Loucy (cell line): Measurements from ENCODE around the gene NHLH1.
A peak's percentile ranks its signal among the peaks of the same experiment; 100 is the strongest.

Source experiments
- H2AFZ ChIP-seq: fragments of 200-600 bp; sonication (generic); 2 replicates; pipeline ENCODE4 v1.6.0; 2016; ENCODE audit warnings: antibody characterized with exemption, mild to moderate bottlenecking, low read length, moderate library complexity
- H3F3A ChIP-seq: fragments of 200-600 bp; 2 replicates; pipeline ENCODE4 v1.6.0; 2016; ENCODE audit warnings: antibody characterized with exemption, low read depth, mild to moderate bottlenecking
- H3K27me3 ChIP-seq: fragments of 200-600 bp; sonication (generic); 2 replicates; pipeline ENCODE4 v1.6.1; 2014; ENCODE audit warnings: low read length, mild to moderate bottlenecking; ENCODE audit not compliant: insufficient read depth, poor library complexity, severe bottlenecking
- H3K36me3 ChIP-seq: fragments of 200-600 bp; sonication (generic); 2 replicates; pipeline ENCODE4 v1.6.1; 2016; ENCODE audit warnings: low read length; ENCODE audit not compliant: insufficient read depth
- H3K4me1 ChIP-seq: fragments of 200-600 bp; sonication (generic); 2 replicates; pipeline ENCODE4 v1.5.1; 2014; ENCODE audit warnings: low read length, mild to moderate bottlenecking; ENCODE audit not compliant: insufficient read depth, poor library complexity, severe bottlenecking
- H3K4me2 ChIP-seq: fragments of 200-600 bp; sonication (generic); 2 replicates; pipeline ENCODE4 v1.6.0; 2014; ENCODE audit warnings: antibody characterized with exemption, low read length, low read depth, mild to moderate bottlenecking; ENCODE audit not compliant: poor library complexity, severe bottlenecking
- H3K4me3 ChIP-seq: fragments of 200-600 bp; sonication (generic); 2 replicates; pipeline ENCODE4 v1.5.1; 2014; ENCODE audit warnings: low read length, mild to moderate bottlenecking, mixed read lengths; ENCODE audit not compliant: poor library complexity, severe bottlenecking
- H3K79me2 ChIP-seq: fragments of 200-600 bp; sonication (generic); 2 replicates; pipeline ENCODE4 v1.6.1; 2014; ENCODE audit warnings: low read length; ENCODE audit not compliant: insufficient read depth
- H3K9ac ChIP-seq: fragments of 200-600 bp; sonication (generic); 2 replicates; pipeline ENCODE4 v1.6.0; 2014; ENCODE audit warnings: mild to moderate bottlenecking, low read depth, low read length, moderate library complexity; ENCODE audit not compliant: poor library complexity, severe bottlenecking
- H3K9me2 ChIP-seq: fragments of 200-600 bp; sonication (generic); replicated peaks from 2 replicates; pipeline ENCODE4 v1.6.1; 2016; ENCODE audit warnings: low read depth, low read length, mixed read lengths
- H3K9me3 ChIP-seq: fragments of 200-600 bp; sonication (generic); 2 replicates; pipeline ENCODE4 v1.6.1; 2014; ENCODE audit warnings: mild to moderate bottlenecking, antibody characterized with exemption, low read length, low read depth; ENCODE audit not compliant: insufficient read depth
- H4K20me1 ChIP-seq: fragments of 200-600 bp; sonication (generic); 2 replicates; pipeline ENCODE4 v1.6.0; 2014; ENCODE audit warnings: antibody characterized with exemption, low read length, mild to moderate bottlenecking; ENCODE audit not compliant: insufficient read depth, poor library complexity, severe bottlenecking
- EZH2phosphoT487 ChIP-seq: fragments of 200-600 bp; IDR thresholded peaks from 2 replicates; pipeline ENCODE4 v1.6.1; 2018; ENCODE audit warnings: antibody characterized with exemption, mild to moderate bottlenecking, moderate library complexity, borderline replicate concordance
- TF ChIP-seq, protein P1 (sequence below): fragments of 200-600 bp; sonication (generic); conservative IDR thresholded peaks from 2 replicates; pipeline ENCODE4 v1.5.1; 2014; ENCODE audit warnings: mild to moderate bottlenecking, antibody characterized with exemption, low read length

The NHLH1 gene

DNA sequence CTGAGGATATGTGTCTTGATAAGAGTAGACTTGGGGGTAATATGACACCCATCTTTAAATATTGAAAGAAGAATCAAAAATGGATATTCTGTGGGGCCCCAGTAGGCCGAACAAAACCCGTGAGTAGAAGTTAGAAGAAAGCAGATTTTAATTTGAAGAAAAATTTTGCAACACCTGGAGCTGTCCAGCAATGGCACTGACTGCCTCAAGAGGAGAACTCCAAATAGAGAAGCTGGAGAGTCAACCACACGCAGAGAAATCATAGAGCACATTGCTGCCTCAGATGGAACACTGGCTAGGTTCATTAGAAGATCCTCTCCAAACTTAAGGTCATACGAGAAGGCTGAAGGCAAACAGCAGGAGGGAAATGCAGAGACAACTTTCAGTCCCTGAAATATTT lies 6.8 kb downstream of the NHLH1 start:
- Histone ChIP-seq H3K4me1 (no peaks in the 10 kb centered on the region), H3K9me3 (no peaks in the 10 kb centered on the region), H3K36me3 (no peaks in the 10 kb centered on the region), H3K27me3 (no peaks in the 10 kb centered on the region), H3K9me2 (no peaks in the 10 kb centered on the region), H3K4me2 (no peak overlapping the region), H3K9ac (no peak overlapping the region), H3K79me2 (no peaks in the 10 kb centered on the region), H3K4me3 (no peak overlapping the region), H3F3A (no peaks in the 10 kb centered on the region), H2AFZ (no peak overlapping the region), H4K20me1 (no peaks in the 10 kb centered on the region)
- TF ChIP-seq, protein P1, sequence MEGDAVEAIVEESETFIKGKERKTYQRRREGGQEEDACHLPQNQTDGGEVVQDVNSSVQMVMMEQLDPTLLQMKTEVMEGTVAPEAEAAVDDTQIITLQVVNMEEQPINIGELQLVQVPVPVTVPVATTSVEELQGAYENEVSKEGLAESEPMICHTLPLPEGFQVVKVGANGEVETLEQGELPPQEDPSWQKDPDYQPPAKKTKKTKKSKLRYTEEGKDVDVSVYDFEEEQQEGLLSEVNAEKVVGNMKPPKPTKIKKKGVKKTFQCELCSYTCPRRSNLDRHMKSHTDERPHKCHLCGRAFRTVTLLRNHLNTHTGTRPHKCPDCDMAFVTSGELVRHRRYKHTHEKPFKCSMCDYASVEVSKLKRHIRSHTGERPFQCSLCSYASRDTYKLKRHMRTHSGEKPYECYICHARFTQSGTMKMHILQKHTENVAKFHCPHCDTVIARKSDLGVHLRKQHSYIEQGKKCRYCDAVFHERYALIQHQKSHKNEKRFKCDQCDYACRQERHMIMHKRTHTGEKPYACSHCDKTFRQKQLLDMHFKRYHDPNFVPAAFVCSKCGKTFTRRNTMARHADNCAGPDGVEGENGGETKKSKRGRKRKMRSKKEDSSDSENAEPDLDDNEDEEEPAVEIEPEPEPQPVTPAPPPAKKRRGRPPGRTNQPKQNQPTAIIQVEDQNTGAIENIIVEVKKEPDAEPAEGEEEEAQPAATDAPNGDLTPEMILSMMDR = no peak
- no peak for TF ChIP-seq EZH2phosphoT487

DNA sequence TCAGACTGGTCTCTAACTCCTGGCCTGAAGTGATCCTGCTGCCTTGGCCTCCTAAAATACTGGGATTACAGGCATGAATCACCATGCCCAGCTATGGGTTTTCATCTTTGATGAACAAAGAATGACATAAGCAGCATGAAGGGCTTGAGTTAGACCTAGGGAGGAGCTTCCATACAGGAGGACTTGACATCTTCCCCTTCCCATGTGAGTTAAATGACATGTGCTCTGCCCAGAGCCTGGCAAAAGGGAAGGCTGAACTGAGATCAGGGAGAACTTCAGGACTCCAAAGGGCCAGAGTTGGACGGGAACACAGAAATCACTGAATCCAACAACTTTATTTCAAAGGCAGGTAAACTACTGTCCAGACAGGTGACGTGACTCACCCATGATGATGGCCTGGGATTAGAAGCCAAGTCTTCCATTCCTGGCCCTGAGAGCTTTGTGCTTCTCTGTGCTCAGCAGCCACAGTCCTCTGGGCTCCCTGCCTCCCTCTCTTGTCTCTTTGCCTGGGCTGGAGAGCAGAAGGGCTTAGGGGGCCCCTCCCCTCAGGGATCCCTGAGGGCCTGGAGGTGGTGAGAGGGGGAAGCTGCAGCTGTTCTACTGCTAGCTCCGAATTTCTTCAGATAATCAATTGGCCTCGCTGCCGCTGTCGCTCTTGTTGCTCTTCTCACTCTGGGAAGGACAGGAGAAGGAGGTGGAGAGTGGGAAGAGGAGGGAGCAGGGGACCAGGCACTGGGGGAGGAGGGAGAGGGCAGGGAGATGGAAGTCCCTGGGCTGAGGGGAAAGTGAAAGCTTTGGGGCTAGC lies 7.6 kb downstream of the NHLH1 start:
- no peaks in the 10 kb centered on the region for H3K9me3 ChIP-seq
- H3K79me2 ChIP-seq = no peaks in the 10 kb centered on the region
- no peak overlapping the region for H3K4me3 ChIP-seq
- no peaks in the 10 kb centered on the region for H4K20me1 ChIP-seq
- no peaks in the 10 kb centered on the region for H3K9me2 ChIP-seq
- no peaks in the 10 kb centered on the region for H3K4me1 ChIP-seq
- H2AFZ ChIP-seq = no peak overlapping the region
- no peaks in the 10 kb centered on the region for H3K36me3 ChIP-seq
- no peak overlapping the region for H3K4me2 ChIP-seq
- TF ChIP-seq EZH2phosphoT487 = no peak
- TF ChIP-seq, protein P1 = no peak
- H3K9ac ChIP-seq = no peak overlapping the region
- H3K27me3 ChIP-seq = no peaks in the 10 kb centered on the region
- no peaks in the 10 kb centered on the region for H3F3A ChIP-seq

DNA sequence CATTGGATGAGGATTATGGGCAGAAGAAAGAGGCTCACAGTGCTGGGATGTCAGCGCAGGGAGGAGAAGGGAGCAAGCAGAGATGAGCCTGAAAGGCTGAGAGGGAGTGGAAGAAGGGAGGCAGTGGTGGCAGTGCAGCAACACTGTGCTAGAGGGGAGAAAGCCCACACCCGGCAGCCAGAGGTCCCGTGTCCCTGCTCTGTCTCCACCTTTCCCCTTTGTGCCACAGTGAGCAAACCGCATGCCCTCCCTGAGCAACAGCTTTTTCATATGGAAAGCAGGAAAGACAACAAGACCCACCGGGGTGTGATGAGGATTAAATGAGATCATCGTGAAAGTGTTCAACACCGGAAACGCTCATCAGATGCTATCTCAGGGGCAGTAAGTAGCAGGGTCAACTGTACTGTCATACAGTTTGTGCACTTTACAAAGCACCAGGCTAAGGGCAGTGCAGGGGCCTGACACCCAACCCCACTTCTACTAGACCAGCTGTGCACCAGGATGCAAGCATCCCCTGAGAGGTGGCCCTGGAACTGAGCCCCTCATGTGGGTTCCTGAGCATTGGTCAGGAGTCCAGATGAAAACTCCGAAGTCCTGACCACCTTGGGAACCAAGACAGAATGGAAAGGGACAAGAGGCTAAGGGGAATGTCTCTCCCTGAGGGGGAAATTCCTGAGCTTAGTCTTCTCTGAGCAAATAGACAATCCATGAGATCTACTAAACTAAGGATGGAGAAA lies 9.1 kb downstream of the NHLH1 start:
- Histone ChIP-seq H3K4me2 (peak overlapping the region; percentile 39), H3F3A (no peaks in the 10 kb centered on the region), H3K9me3 (no peaks in the 10 kb centered on the region), H3K9me2 (no peaks in the 10 kb centered on the region), H3K79me2 (no peaks in the 10 kb centered on the region), H3K4me3 (no peak overlapping the region), H3K27me3 (no peaks in the 10 kb centered on the region), H3K4me1 (no peaks in the 10 kb centered on the region), H4K20me1 (no peaks in the 10 kb centered on the region), H2AFZ (peak overlapping the region; percentile 74), H3K36me3 (no peaks in the 10 kb centered on the region), H3K9ac (peak overlapping the region; percentile 37)
- TF ChIP-seq, protein P1 = no peak
- no peak for TF ChIP-seq EZH2phosphoT487
